ENCODE results near the gene HPSE2.
A peak's percentile ranks its signal among the peaks of the same experiment; 100 is the strongest.
"Not testable (repeated sequence)": the region's sequence is repeated elsewhere in the genome, so short reads cannot be mapped to it uniquely, and the experiment has no call there.

The HPSE2 gene

GRCh38 chr10:98916526-98917125 is 319.0 kb downstream of the HPSE2 start:
- peak; percentile 93 for FAIRE-seq

- no peak for FAIRE-seq
Measured at GRCh38 chr10:98915911-98916310, 319.7 kb downstream of the HPSE2 start.

GRCh38 chr10:98910546-98910945 is 325.1 kb downstream of the HPSE2 start:
- FAIRE-seq, result no peak

GRCh38 chr10:98910048-98910447 is 325.6 kb downstream of the HPSE2 start:
- FAIRE-seq, result no peak

GRCh38 chr10:98908868-98909267 is 326.8 kb downstream of the HPSE2 start:
- FAIRE-seq, result no peak

GRCh38 chr10:98908247-98908646 is 327.4 kb downstream of the HPSE2 start:
- not testable (repeated sequence) for FAIRE-seq

GRCh38 chr10:98901441-98902110 is 334.1 kb downstream of the HPSE2 start:
- no peak for FAIRE-seq

GRCh38 chr10:98899018-98899417 is 336.6 kb downstream of the HPSE2 start:
- no peak for FAIRE-seq

- no peak for FAIRE-seq
Measured at GRCh38 chr10:98892523-98892922, 343.1 kb downstream of the HPSE2 start.

- FAIRE-seq, result no peak
Measured at GRCh38 chr10:98886686-98887085, 349.0 kb downstream of the HPSE2 start.

GRCh38 chr10:98885378-98885777 is 350.3 kb downstream of the HPSE2 start:
- FAIRE-seq, result no peak

- no peak for FAIRE-seq
Measured at GRCh38 chr10:98881789-98882188, 353.9 kb downstream of the HPSE2 start.

GRCh38 chr10:98880971-98881370 is 354.7 kb downstream of the HPSE2 start:
- no peak for FAIRE-seq

GRCh38 chr10:98878921-98879320 is 356.7 kb downstream of the HPSE2 start:
- FAIRE-seq, result no peak

- FAIRE-seq, result no peak
Measured at GRCh38 chr10:98878418-98878817, 357.2 kb downstream of the HPSE2 start.

- FAIRE-seq, result no peak
Measured at GRCh38 chr10:98861962-98862361, 373.7 kb downstream of the HPSE2 start.

- FAIRE-seq, result no peak
Measured at GRCh38 chr10:98858525-98858924, 377.1 kb downstream of the HPSE2 start.

- no peak for FAIRE-seq
Measured at GRCh38 chr10:98855403-98856189, 380.1 kb downstream of the HPSE2 start.

- FAIRE-seq, result no peak
Measured at GRCh38 chr10:98852686-98853085, 383.0 kb downstream of the HPSE2 start.

- FAIRE-seq, result peak; percentile 96
Measured at GRCh38 chr10:98848361-98848760, 387.3 kb downstream of the HPSE2 start.

- FAIRE-seq, result no peak
Measured at GRCh38 chr10:98846787-98847186, 388.9 kb downstream of the HPSE2 start.

GRCh38 chr10:98833542-98833941 is 402.1 kb downstream of the HPSE2 start:
- FAIRE-seq, result no peak

GRCh38 chr10:98832738-98833137 is 402.9 kb downstream of the HPSE2 start:
- no peak for FAIRE-seq

- no peak for FAIRE-seq
Measured at GRCh38 chr10:98832196-98832595, 403.5 kb downstream of the HPSE2 start.
